NB4 (cell line): ENCODE results near the gene FAM162A.

ENCODE experiments used
- MYC ChIP-seq: IDR thresholded peaks from 2 replicates; pipeline ENCODE4 v1.6.1; 2011; ENCODE audit warnings: low read depth, low read length
- POLR2A ChIP-seq: IDR thresholded peaks from 2 replicates; pipeline ENCODE4 v1.6.1; 2011; ENCODE audit warnings: mild to moderate bottlenecking; ENCODE audit not compliant: insufficient read length; ENCODE audit errors: extremely low read depth
- TF ChIP-seq, protein P1 (sequence below): IDR thresholded peaks from one replicate; pipeline ENCODE4 v1.5.1; 2012; ENCODE audit warnings: low read depth, low read length

DNA sequence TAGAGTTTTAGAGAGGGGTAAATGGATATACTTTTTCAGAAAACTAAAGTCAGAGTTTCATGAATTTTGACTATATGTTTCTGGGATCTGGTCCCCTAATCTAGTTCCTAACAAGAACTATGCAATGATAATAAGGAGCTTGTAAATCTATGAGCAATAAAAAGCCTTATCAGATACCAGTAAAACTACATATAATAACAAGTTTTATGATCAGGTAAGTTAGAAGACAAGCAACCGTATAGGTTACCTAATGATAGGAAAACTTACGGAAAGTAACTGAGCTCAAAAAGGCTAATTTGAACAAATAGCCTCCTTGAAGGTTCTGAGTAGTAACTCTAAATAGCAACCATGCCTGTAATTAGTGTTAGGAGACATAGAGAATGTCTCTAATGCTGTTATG, 22.0 kb upstream of the FAM162A start:
- TF ChIP-seq, protein P1, sequence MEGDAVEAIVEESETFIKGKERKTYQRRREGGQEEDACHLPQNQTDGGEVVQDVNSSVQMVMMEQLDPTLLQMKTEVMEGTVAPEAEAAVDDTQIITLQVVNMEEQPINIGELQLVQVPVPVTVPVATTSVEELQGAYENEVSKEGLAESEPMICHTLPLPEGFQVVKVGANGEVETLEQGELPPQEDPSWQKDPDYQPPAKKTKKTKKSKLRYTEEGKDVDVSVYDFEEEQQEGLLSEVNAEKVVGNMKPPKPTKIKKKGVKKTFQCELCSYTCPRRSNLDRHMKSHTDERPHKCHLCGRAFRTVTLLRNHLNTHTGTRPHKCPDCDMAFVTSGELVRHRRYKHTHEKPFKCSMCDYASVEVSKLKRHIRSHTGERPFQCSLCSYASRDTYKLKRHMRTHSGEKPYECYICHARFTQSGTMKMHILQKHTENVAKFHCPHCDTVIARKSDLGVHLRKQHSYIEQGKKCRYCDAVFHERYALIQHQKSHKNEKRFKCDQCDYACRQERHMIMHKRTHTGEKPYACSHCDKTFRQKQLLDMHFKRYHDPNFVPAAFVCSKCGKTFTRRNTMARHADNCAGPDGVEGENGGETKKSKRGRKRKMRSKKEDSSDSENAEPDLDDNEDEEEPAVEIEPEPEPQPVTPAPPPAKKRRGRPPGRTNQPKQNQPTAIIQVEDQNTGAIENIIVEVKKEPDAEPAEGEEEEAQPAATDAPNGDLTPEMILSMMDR, result no peak
- TF ChIP-seq MYC (no peak), POLR2A (no peak)
